Neuronal stem cell (in vitro differentiated cells): ENCODE results near the gene TGFBR2.

ENCODE experiments used
- DNase-seq: peaks from one replicate; pipeline ENCODE4 v3.0.0-alpha.2; 2013; ENCODE audit warnings: low spot score
- H2AFZ ChIP-seq: one replicate; pipeline ENCODE4 v1.6.1; 2013; ENCODE audit warnings: mild to moderate bottlenecking, low read length, inconsistent platforms
- H2AK5ac ChIP-seq: 2 replicates; pipeline ENCODE4 v1.6.1; 2013; ENCODE audit warnings: low read depth, mild to moderate bottlenecking, inconsistent platforms, low read length, moderate library complexity, mixed read lengths
- H2BK120ac ChIP-seq: 2 replicates; pipeline ENCODE4 v1.6.1; 2013; ENCODE audit warnings: low read depth, mild to moderate bottlenecking, inconsistent platforms, low read length, moderate library complexity, mixed read lengths
- H2BK12ac ChIP-seq: one replicate; pipeline ENCODE4 v1.6.1; 2013; ENCODE audit warnings: low read length, inconsistent platforms
- H2BK15ac ChIP-seq: 2 replicates; pipeline ENCODE4 v1.6.1; 2013; ENCODE audit warnings: mild to moderate bottlenecking, low read length, inconsistent platforms, mixed read lengths
- H2BK5ac ChIP-seq: one replicate; pipeline ENCODE4 v1.6.1; 2013; ENCODE audit warnings: inconsistent platforms, mild to moderate bottlenecking, low read length, moderate library complexity
- H3K14ac ChIP-seq: one replicate; pipeline ENCODE4 v1.6.1; 2013; ENCODE audit warnings: low read length, inconsistent platforms
- H3K18ac ChIP-seq: 2 replicates; pipeline ENCODE4 v1.6.1; 2013; ENCODE audit warnings: low read length, inconsistent platforms
- H3K23ac ChIP-seq: 2 replicates; pipeline ENCODE4 v1.6.1; 2013; ENCODE audit warnings: low read depth, mild to moderate bottlenecking, mixed read lengths, low read length, inconsistent platforms; ENCODE audit not compliant: poor library complexity
- H3K27ac ChIP-seq: replicated peaks from 3 replicates; pipeline ENCODE4 v1.5.1; 2013; ENCODE audit warnings: low read length, inconsistent platforms
- H3K27me3 ChIP-seq, 3 experiments: 2 replicates each; pipeline ENCODE4 v1.6.1; 2013; ENCODE audit warnings: low read length in 3 of 3, mild to moderate bottlenecking in 2 of 3, inconsistent platforms in 1 of 3, low read depth in 1 of 3, mixed read lengths in 1 of 3, moderate library complexity in 1 of 3; ENCODE audit not compliant: control insufficient read depth in 3 of 3, insufficient read depth in 3 of 3
- H3K36me3 ChIP-seq, 2 donors: replicated peaks in 1 of 2; 2 replicates each; pipeline ENCODE4 v1.6.1; 2013; ENCODE audit warnings: low read length in 2 of 2; ENCODE audit not compliant: control insufficient read depth in 2 of 2, insufficient read depth in 2 of 2
- H3K4ac ChIP-seq: 2 replicates; pipeline ENCODE4 v1.6.1; 2013; ENCODE audit warnings: inconsistent platforms, mild to moderate bottlenecking, low read length, moderate library complexity
- H3K4me1 ChIP-seq, 2 donors: 1 replicate in 1 of 2; 2 replicates in 1 of 2; pipeline ENCODE4 v1.6.1; 2013; ENCODE audit warnings: low read length in 2 of 2, low read depth in 1 of 2; ENCODE audit not compliant: control insufficient read depth in 2 of 2, insufficient read depth in 1 of 2
- H3K4me2 ChIP-seq: one replicate; pipeline ENCODE4 v1.6.1; 2013; ENCODE audit warnings: mild to moderate bottlenecking, low read length, inconsistent platforms; ENCODE audit not compliant: insufficient read depth, poor library complexity, severe bottlenecking
- H3K4me3 ChIP-seq, 2 donors: 2 replicates each; pipeline ENCODE4 v1.5.1; 2013; ENCODE audit warnings: low read length in 2 of 2, mild to moderate bottlenecking in 2 of 2, inconsistent platforms in 1 of 2, moderate library complexity in 1 of 2
- H3K79me1 ChIP-seq: one replicate; pipeline ENCODE4 v1.6.1; 2013; ENCODE audit warnings: low read depth, mild to moderate bottlenecking, inconsistent platforms, low read length, moderate library complexity
- H3K9ac ChIP-seq: one replicate; pipeline ENCODE4 v1.6.1; 2013; ENCODE audit warnings: mild to moderate bottlenecking, low read depth, low read length, inconsistent platforms; ENCODE audit not compliant: poor library complexity
- H3K9me3 ChIP-seq, 2 donors: replicated peaks in 1 of 2; 2 replicates each; pipeline versions ENCODE3 to v1.6.1; 2013; ENCODE audit warnings: low read length in 2 of 2, mild to moderate bottlenecking in 2 of 2, inconsistent platforms in 1 of 2, low read depth in 1 of 2, mixed read lengths in 1 of 2, moderate library complexity in 1 of 2; ENCODE audit not compliant: control insufficient read depth in 2 of 2, insufficient read depth in 1 of 2
- H4K8ac ChIP-seq: one replicate; pipeline ENCODE4 v1.6.1; 2013; ENCODE audit warnings: low read depth, mild to moderate bottlenecking, inconsistent platforms, low read length, moderate library complexity
- H4K91ac ChIP-seq: one replicate; pipeline ENCODE4 v1.6.1; 2013; ENCODE audit warnings: low read length, low read depth, mild to moderate bottlenecking, inconsistent platforms; ENCODE audit not compliant: poor library complexity
- WGBS, 2 donors: extraction: QIAGEN DNeasy Blood & Tissue Kit; methylation state at CpG; one replicate each; pipeline ENCODE4 v1.1.7; 2013; ENCODE audit warnings: missing lambda C conversion rate in 2 of 2, mixed read lengths in 1 of 2; ENCODE audit not compliant: insufficient read length in 2 of 2, insufficient replicate concordance in 1 of 2; ENCODE audit errors: extremely low coverage in 2 of 2; 5-methylcytosine and 5-hydroxymethylcytosine counted together

TGFBR2 gene

GRCh38 chr3:30677347-30677685, 70.9 kb downstream of the TGFBR2 start:
- H3K14ac ChIP-seq, result no peak overlapping the region
- peaks cover 0 to 3% of the 10 kb centered on the region in 2 donors for H3K9me3 ChIP-seq
- no peak overlapping the region for H3K4me3 ChIP-seq
- H3K4me2 ChIP-seq, result no peak overlapping the region
- no peak overlapping the region for H4K8ac ChIP-seq
- no peaks in the 10 kb centered on the region for H3K79me1 ChIP-seq
- no peak overlapping the region for H3K4ac ChIP-seq
- no peak overlapping the region for H2BK120ac ChIP-seq
- no peak overlapping the region for H2BK12ac ChIP-seq
- H3K18ac ChIP-seq, result no peak overlapping the region
- no peak overlapping the region for H2AK5ac ChIP-seq
- no peaks in the 10 kb centered on the region for H3K27me3 ChIP-seq
- DNase-seq, result no peak
- no peak overlapping the region for H2BK15ac ChIP-seq
- H2AFZ ChIP-seq, result no peak overlapping the region
- no peak overlapping the region for H2BK5ac ChIP-seq
- no peak overlapping the region for H4K91ac ChIP-seq
- no peak overlapping the region for H3K27ac ChIP-seq
- no CpG with 5 or more reads among the region's 8 CpGs for WGBS, 2 donors
- no peak overlapping the region for H3K23ac ChIP-seq
- H3K36me3 ChIP-seq, result peaks cover 6 to 81% of the 10 kb centered on the region in 2 donors
- H3K4me1 ChIP-seq, result peaks cover 7% of the 10 kb centered on the region in 2 donors
- H3K9ac ChIP-seq, result no peak overlapping the region

- DNase-seq, result no peak
- H3K9me3 ChIP-seq, result peaks cover 0 to 3% of the 10 kb centered on the region in 2 donors
- H3K27ac ChIP-seq, result no peak overlapping the region
- H4K8ac ChIP-seq, result no peak overlapping the region
- no peak overlapping the region for H3K4me2 ChIP-seq
- H2BK120ac ChIP-seq, result no peak overlapping the region
- no peak overlapping the region for H3K4me3 ChIP-seq
- no peak overlapping the region for H2BK5ac ChIP-seq
- no peaks in the 10 kb centered on the region for H3K79me1 ChIP-seq
- peaks cover 7% of the 10 kb centered on the region in 2 donors for H3K4me1 ChIP-seq
- H3K14ac ChIP-seq, result no peak overlapping the region
- H3K23ac ChIP-seq, result no peak overlapping the region
- H3K18ac ChIP-seq, result no peak overlapping the region
- no peak overlapping the region for H2BK15ac ChIP-seq
- H3K9ac ChIP-seq, result no peak overlapping the region
- H3K36me3 ChIP-seq, result peaks cover 3 to 81% of the 10 kb centered on the region in 2 donors
- H4K91ac ChIP-seq, result no peak overlapping the region
- no peaks in the 10 kb centered on the region for H3K27me3 ChIP-seq
- no peak overlapping the region for H2BK12ac ChIP-seq
- H2AFZ ChIP-seq, result no peak overlapping the region
- H2AK5ac ChIP-seq, result no peak overlapping the region
- H3K4ac ChIP-seq, result no peak overlapping the region
Measured at GRCh38 chr3:30679045-30679444, 72.6 kb downstream of the TGFBR2 start.

- Histone ChIP-seq H3K9me3 (peaks cover 0 to 6% of the 10 kb centered on the region in 2 donors), H3K27ac (peak overlapping the region; percentile 70), H3K4me3 (no peak overlapping the region), H4K91ac (no peak overlapping the region), H2BK120ac (no peak overlapping the region), H3K18ac (no peak overlapping the region), H3K23ac (no peak overlapping the region), H3K36me3 (peaks cover 0 to 78% of the 10 kb centered on the region in 2 donors), H3K4me2 (peak overlapping the region; percentile 37), H3K14ac (no peak overlapping the region), H2AK5ac (no peak overlapping the region), H3K9ac (no peak overlapping the region), H2BK5ac (no peak overlapping the region), H2BK15ac (peak overlapping the region; percentile 51), H3K79me1 (no peaks in the 10 kb centered on the region), H2BK12ac (no peak overlapping the region), H3K27me3 (no peaks in the 10 kb centered on the region), H3K4me1 (peaks cover 7% of the 10 kb centered on the region in 2 donors), H2AFZ (no peak overlapping the region), H3K4ac (no peak overlapping the region), H4K8ac (no peak overlapping the region)
- peak; percentile 54 for DNase-seq
- no CpG with 5 or more reads among the region's 18 CpGs for WGBS, 2 donors
Measured at GRCh38 chr3:30680789-30681648, 74.6 kb downstream of the TGFBR2 start.

DNA sequence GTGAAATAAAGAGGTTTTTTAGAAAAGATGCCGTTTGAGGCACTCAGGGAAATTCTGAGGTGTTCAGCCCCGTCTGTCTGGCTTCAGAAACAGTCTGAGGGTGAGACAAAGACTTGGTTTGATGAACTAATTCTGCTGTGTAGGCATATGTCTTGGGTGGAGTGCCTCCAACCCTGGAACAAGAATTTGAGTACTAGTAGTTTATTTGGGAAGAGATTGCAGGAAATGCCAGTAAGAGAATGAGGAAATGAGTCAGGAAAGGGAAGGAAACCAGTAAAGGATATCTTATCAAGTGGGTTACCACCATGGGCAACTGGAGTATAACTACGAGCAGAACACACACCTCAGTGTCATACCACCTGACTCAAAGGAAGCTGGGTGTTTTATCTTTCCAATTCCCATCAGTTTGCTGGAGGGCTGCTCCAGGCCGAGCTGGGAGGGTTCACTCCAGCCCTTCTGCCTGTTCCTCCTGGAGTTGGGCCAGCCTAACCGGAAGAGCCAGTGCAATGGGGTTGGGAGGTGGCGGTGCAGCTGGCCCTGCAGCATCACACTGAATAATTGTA, 75.3 kb downstream of the TGFBR2 start:
- H2BK5ac ChIP-seq, result no peak overlapping the region
- H3K79me1 ChIP-seq, result no peaks in the 10 kb centered on the region
- no peak overlapping the region for H2AK5ac ChIP-seq
- no peak overlapping the region for H3K4me2 ChIP-seq
- no peak overlapping the region for H2BK12ac ChIP-seq
- DNase-seq, result no peak
- no peak overlapping the region for H3K9ac ChIP-seq
- no peak overlapping the region for H3K23ac ChIP-seq
- no CpG with 5 or more reads among the region's 6 CpGs for WGBS, 2 donors
- peaks cover 7% of the 10 kb centered on the region in 2 donors for H3K4me1 ChIP-seq
- H3K14ac ChIP-seq, result no peak overlapping the region
- no peak overlapping the region for H2BK120ac ChIP-seq
- H2BK15ac ChIP-seq, result peak overlapping the region; percentile 2
- no peaks in the 10 kb centered on the region for H3K27me3 ChIP-seq
- H3K4me3 ChIP-seq, result no peak overlapping the region
- H2AFZ ChIP-seq, result no peak overlapping the region
- H3K18ac ChIP-seq, result no peak overlapping the region
- H3K4ac ChIP-seq, result no peak overlapping the region
- peak overlapping the region; percentile 70 for H3K27ac ChIP-seq
- peaks cover 0 to 76% of the 10 kb centered on the region in 2 donors for H3K36me3 ChIP-seq
- no peak overlapping the region for H4K8ac ChIP-seq
- no peak overlapping the region for H4K91ac ChIP-seq
- H3K9me3 ChIP-seq, result peaks cover 0 to 6% of the 10 kb centered on the region in 2 donors
